ENCODE measurements around the gene ADRB2.

DNA sequence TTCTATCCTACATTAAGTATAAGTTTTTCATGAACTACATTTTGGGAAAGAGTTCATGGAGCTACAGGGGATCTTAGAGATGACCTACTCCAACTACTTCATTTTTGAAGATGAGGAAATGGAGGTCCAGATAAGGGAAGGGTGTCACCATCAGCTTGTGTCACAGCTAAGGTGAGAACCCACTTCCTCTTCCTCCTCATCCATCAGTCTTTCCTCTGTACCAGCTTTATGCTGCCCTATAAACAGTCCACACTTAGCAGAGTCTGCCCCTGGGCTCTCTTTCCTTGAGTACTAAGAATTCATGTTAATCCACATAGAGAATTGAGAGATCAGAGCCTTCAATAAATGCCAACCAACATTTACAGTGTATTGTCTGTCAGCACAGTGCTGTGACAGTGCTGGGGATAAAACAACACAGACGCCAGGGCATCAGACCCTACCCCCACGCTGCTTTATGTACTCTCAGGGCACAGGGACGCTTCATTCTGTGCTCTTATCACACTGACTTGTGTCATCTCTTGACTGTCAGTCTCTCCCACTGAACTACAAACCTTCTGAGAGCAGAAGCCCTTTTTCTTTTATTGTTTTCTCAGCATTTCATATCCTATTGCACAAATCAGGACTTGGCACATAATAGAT lies 22.1 kb downstream of the ADRB2 start:
- TF ChIP-seq CTCF (IDR thresholded peaks at IDR 0.05) (no peak), POLR2A (IDR thresholded peaks at IDR 0.05) (no peak)
